ENCODE data around the gene CAMK1.
"Not testable (repeated sequence)": the region's sequence is repeated elsewhere in the genome, so short reads cannot be mapped to it uniquely, and the experiment has no call there.

Gene CAMK1

DNA sequence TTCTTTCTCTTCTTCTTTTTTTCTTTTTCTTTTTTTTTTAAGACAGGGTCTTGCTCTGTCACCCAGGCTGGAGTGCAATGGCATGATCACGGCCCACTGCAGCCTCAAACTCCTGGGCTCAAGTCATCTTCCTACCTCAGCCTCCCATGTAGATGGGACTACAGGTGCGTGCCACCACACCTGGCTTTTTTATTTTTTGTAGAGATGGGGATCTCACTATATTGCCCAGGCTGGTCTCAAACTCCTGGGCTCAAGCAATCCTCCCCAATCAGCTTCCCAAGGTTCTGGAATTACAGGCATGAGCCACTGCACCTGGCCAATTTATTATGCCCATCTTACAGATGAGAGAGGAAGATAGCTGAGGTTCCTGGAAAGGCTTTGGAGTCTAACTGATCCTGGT, 1.3 kb upstream of the CAMK1 start:
- DNase-seq (ENCODE audit: low read depth) = not testable (repeated sequence)

DNA sequence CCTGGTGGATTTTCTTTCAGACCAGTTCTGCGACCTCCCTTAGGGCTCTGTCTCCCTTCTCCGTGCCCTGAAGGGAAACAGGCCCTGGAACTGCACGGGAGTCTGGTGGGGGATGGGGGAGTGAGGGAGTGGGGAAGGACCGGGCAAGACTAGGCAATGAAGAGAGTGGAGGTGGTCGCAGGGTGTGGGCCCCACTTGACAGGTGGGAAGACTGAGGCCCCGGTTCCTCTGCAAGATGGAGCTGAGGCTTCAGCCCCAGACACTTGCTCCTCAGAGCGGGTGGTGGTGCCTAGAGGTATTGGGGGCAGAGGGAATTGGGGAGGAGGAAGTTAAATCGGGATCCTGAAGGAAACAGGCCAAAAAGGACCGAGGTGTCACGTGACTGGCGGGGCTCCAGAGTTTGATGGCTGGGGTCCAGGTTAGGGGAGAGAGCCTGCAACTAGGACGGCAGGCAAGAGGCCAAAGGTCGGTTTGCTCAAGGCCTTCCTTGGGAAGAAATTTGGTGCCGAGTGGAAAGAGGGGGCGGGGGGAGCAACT, 597 bp upstream of the CAMK1 start:
- DNase-seq (ENCODE audit: low read depth) = no peak

DNA sequence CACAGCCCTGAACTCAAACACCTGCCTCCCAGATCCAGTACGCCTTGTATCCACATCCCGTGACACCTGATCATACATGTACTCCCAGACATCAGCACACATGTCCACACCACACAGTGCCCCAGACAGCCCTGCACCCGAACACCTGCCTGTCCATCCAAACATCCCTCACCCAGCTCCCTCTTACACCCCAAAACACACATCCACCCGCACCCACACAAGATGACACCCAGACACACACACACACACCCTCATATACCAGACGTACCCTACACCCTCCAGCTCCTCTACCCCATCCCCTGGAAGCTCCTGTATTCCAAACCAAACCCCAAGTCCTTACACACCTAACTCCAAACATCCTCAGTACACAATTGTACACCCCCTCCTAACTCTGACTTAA, 735 bp downstream of the CAMK1 start:
- DNase-seq (ENCODE audit: low read depth) = no peak

DNA sequence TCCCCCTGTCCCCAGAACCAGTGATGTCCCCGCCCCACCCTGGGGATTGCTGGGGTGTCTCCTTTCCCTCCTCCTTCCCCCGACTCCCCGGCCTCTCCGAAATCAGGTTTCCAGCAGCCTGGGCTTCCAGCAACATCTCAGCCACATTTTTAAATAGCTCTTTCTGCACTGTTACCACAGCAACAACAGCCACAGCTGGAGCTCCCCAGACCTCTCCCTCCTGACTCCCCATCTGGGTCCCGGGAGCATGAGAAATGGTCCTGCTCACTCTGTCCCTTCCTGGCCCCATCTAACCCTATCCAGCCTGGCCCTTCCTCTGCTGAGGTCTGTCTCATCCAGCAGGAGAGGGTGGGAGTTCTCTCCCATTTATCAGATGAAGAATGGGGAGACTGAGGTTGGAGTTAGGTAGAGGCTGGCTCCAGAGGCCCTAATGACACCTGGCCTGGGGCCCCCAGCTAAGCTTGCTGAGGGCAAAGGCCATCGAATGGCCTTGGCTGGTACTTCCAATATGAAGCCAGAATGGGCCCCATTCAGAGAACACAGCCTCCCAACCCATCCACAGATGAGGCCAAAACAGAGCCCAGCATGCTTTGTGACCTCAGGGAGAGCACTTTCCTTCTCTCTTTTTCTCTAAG, 1.5 kb downstream of the CAMK1 start:
- DNase-seq (ENCODE audit: low read depth) = no peak

DNA sequence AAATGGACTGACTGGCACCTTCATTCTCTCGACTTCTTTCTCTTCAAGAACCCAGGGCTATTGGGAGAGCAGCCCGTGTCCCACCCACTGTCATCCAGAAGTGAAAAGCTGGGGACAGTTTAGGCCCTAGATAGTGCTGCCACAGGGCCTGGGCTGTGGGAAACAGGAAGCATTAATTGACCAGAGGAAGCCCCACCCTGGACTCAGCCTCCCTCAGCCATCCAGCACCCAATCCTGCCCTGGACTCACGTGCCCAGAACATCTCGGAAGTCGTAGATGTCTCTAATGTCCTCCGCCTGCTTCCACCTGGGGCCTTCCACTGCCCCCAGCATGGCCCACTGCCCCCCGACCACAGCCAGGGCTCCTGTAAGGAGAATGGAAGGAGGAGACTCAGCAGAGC, 2.3 kb downstream of the CAMK1 start:
- DNase-seq (ENCODE audit: low read depth) = no peak

DNA sequence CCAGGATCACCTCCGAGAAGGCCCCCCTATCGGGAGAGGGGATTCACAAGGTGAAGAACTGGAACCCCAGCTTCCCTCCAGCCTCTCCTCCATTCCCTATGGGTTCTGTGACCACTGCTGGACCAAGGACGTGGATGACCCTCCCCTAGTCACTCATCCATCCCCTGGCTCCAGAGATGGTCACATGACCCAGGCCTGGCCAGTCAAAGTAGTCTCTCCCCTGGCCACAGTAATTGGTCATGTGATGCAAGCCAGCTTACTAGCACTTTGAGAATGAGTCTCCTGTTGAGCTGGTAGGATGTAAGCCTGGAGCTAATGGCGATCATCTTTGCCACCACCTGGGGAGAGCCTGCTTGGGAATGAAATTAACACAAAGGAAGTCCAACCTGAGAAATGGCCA, 3.9 kb downstream of the CAMK1 start:
- DNase-seq (ENCODE audit: low read depth) = no peak

DNA sequence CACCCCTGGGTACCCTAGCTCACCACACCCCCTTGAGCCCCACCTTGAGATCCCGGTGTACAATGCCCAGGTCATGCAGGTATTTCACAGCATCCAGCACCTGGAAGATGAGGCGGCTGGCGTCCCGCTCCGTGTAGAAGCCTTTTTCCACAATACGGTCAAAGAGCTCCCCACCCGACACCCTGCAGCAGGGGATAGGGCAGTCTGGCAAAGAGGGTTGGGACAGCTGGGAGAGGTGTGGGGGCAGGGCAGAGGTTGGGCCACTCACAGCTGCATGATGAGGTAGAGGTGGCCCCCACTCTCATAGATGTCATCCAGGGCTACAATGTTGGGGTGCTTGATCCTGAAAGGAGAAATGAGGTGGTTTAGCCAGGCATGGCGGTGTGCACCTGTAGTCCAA, 6.9 kb downstream of the CAMK1 start:
- DNase-seq (ENCODE audit: low read depth) = no peak

DNA sequence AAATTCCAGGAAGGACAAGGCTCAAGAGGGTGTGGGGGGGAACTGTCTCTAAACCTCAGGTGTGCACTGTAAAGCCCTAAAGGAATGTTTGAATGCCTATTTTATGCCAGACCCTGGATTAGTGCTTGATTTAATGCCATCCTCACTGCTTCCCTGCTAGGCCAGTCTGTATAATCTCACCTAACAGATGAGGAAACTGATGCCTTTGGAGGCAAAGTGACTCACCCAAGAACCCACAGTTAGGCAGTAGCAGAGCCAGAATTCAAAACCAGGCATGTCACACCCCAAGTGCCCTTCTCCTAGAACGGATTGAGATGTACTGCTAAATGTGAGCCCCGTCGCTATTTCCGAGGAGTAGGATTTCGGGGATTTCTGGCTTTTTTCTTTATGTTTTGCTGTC, 7.8 kb downstream of the CAMK1 start:
- DNase-seq (ENCODE audit: low read depth) = no peak

DNA sequence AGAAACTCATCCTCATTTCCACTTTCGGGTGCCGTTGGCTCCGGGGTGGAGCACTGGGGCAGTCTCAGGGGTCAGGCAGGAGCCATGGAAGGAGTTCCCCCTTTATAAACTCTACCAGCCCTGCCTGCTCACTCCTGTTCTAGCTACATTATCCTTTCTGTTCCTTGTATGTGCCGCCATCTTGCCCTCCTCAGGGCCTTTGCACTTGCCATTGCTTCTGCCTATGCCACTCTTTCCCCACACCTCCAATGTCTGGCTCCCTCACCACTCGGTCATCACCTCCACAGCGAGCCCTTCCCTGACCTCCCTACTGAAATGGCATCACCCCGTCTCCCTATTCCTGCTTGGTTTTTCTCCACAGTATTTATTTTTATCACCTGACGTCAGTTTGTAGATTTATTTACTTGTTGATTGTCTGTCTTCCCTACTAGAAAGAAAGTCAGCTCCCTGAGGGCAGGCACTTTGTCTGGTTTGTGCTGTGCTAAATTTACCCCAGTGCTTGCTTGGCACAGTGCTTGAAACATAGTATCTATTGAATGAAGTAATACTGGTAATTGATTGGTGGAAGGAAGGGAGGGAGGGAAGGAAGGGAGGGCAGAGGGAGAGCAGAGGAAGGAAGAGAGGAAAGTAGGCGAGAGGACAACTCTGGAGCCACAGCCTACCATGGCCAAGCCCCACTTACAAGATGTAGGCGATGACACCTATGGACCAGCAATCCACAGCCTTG, 8.8 kb downstream of the CAMK1 start:
- DNase-seq (ENCODE audit: low read depth) = no peak

DNA sequence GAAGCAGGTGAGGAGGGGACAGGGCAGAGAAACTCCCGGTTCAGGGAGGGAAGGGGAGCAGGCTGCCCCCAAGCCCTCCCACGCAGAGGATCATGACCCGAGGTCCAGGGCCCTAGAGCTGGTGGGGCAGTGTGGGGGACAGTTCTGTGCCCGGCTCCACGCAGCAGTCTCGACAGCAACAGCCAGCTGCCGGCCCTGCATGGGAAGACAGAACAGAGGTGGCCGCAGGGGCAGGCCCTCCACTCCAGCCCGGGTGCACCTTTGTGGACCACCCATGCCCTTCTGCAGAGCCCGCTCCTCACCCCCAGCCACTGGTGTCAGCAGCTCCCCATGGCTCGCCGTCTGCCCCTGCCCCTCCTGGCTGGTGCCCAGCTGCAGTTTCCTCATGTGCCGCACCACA, 12.3 kb downstream of the CAMK1 start:
- DNase-seq (ENCODE audit: low read depth) = no peak

DNA sequence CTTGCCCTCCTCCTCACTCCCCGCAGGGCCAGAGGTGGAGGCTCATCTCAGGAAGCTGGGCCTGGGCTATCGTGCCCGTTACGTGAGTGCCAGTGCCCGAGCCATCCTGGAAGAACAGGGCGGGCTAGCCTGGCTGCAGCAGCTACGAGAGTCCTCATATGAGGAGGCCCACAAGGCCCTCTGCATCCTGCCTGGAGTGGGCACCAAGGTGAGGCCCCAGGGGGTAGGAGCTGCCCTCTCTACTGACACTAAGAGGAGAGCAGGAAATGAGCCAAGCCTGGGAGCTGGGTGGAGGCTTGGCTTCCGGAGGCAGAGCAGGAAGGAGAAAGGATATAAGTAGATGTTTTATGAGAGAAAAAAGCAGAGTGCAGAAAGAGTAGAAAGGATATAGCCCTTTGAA, 15.1 kb downstream of the CAMK1 start:
- DNase-seq (ENCODE audit: low read depth) = no peak

DNA sequence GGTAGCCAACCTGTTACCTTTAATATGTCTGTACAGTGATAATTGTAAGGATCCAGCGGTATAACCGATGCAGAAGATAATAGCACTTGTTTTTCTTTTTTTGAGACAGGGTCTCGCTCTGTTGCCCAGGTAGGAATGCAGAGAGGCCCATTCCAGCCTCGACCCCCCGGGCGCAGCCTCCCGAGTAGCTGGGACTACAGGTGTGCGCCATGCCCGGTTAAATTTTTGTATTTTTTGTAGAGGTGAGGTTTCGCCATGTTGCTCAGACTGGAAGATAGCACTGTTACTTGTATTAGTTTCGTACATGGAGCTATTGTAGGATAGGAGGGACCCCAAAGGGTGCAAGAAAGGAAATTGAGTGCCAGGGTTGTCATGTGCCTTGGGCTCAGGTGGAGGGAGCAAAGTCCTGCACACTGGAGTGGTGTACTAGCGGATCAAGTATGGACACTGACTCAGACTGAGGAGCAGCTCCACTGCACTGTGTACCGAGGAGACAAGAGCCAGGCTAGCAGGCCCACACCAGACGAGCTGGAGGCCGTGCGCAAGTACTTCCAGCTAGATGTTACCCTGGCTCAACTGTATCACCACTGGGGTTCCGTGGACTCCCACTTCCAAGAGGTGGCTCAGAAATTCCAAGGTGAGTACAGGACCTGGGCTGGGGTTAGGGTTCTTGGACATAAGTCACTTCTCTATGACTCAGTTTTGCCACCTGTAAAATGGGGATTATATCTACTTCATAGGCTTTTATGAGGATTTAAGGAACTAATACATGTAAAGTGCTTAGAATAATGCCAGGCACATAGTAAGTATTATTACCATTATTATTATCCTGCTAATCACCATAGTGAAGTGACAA, 19.0 kb downstream of the CAMK1 start:
- DNase-seq (ENCODE audit: low read depth) = no peak

DNA sequence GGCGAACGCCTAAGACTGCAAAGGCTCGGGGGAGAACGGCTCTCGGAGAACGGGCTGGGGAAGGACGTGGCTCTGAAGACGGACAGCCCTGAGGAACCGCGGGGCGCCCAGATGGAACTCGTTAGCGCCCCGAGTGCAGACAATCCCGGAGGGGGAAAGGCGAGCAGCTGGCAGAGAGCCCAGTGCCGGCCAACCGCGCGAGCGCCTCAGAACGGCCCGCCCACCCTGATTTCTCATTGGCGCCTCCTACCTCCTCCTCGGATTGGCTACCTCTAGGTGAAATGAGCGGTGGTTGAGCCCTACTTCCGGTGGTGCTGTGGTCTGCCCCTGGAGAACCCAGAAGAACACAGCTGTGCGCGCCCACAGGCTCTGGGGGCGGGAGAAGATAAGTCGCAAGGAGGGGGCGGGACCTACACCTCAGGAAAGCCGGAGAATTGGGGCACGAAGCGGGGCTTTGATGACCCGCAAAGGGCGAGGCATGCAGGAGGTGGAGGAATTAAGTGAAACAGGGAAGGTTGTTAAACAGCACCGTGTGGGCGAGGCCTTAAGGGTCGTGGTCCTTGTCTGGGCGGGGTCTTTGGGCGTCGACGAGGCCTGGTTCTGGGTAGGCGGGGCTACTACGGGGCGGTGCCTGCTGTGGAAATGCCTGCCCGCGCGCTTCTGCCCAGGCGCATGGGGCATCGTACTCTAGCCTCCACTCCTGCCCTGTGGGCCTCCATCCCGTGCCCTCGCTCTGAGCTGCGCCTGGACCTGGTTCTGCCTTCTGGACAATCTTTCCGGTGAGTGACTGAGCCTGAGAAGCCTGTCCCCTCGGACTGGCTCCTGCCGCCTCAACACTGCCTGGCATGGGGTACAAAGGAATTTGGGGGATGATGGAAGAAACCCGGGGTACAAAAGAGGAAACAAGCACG, 19.8 kb downstream of the CAMK1 start, which contains the start of gene OGG1:
OGG1 (plus strand) TSS at position 308 of the 911 bp plus-strand sequence; CDS start at position 643, 335 bp downstream.
- DNase-seq (ENCODE audit: low read depth) = peak; percentile 93

DNA sequence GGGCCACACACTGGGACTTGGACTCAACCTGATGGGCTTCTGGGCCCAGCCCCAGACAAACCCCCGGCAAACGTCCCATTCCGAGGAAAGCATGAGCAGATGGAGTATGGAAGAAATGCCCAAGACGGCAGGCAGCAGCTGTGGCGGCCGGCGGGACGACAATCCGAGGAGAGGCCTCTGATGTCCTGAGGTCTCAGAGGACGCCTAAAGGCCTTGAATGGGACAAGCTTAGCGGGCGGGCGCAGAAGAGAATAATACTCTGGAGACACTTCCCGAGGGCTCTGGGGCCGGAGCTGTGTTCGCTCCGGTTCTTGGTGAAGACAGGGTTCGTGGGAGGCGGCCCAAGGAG, 20.5 kb downstream of the CAMK1 start:
- no peak for DNase-seq (ENCODE audit: low read depth)

DNA sequence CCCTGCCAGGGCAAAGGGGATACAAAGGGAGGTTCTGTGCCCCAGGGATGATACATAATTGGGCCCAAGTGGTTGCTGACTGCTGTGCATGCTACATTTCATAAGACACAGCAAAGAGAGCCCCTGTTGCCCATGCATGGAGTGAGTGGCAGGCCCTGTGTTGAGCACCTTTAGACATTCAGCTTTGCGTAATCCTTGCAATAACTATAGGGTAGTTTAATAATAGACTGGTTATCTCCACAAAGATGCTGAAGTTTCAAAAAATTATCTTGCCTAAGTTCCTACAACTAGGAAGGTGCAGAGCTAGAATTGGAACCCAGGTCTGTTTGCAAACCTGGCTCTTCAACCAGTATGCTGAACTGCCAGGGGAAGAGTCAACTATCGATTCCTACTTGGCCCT, 21.7 kb downstream of the CAMK1 start:
- no peak for DNase-seq (ENCODE audit: low read depth)

DNA sequence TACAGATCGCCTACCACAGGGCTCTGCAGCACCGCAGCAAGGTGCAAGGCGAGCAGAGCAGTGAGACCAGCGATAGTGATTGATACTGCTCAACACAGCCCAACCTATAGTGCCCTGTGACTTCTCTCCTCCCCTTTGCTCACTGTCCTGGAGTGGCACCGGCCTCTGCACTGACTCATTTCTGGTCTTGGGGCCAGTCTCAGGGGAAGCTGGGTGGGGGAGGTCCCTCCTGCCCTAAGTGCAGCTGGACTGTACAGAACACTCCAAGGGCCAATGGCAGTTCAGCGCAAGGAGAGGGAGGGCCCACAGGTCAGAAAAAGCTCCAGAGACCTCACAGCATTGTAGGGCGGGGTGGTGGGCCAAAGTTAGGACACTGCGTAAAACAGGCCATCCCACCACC, 22.5 kb downstream of the CAMK1 start:
- no peak for DNase-seq (ENCODE audit: low read depth)

DNA sequence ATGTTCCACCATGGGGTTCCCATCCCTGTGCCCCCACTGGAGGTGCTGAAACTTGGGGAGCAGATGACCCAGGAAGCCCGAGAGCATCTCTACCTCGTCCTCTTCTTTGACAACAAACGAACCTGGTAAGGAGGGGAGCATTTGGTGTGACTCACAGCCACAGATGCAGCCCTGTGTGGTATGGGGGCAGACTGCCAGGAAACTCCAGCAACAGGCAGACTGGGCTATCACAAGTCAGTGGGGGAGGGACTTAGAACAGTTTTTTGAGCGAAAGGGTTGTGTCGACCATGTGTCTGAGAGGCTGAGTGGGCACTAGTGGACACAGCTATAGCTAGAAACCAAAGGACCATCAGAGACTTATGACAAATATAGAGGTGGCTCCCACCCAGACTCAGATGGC, 23.4 kb downstream of the CAMK1 start:
- DNase-seq (ENCODE audit: low read depth) = peak; percentile 68

DNA sequence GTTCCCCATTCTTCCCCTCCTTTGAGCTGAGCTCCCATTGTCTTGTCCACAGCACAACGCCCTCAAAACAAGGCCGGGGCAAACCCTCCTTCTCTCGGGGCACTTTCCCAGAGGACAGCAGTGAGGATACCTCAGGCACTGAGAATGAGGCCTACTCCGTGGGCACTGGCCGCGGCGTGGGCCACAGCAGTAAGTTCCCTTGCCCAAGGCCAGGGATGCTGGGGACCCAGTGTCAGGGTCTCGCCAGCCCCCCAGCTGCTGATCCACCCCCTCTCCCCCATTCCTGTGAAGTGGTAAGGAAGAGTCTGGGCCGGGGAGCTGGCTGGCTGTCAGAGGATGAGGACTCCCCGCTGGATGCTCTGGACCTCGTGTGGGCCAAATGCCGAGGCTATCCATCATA, 24.2 kb downstream of the CAMK1 start:
- no peak for DNase-seq (ENCODE audit: low read depth)

DNA sequence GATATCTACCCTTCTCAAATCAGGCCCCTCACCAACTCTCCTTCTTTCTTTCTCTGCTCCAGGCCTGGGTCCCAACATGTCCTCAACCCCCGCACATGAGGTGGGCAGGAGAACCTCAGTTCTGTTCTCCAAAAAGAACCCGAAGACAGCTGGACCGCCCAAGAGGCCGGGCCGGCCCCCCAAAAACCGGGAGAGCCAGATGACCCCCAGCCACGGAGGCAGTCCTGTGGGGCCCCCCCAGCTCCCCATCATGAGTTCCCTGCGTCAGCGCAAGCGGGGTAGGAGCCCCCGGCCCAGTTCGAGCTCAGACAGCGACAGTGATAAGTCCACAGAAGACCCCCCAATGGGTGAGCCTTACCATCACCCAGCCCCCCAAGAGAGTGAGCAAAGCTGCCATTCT, 25.6 kb downstream of the CAMK1 start:
- no peak for DNase-seq (ENCODE audit: low read depth)

DNA sequence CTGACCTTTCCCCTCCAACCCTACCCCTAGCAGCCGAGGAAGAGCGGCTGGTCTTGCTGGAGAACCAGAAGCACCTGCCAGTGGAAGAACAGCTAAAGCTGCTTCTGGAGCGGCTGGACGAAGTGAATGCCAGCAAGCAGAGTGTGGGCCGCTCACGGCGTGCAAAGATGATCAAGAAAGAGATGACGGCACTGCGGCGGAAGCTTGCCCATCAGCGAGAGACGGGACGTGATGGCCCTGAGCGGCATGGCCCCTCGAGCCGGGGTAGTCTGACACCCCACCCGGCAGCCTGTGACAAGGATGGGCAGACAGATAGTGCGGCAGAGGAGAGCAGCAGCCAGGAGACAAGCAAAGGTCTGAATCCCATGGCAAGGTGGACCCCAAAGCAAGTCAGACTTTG, 26.2 kb downstream of the CAMK1 start:
- no peak for DNase-seq (ENCODE audit: low read depth)

DNA sequence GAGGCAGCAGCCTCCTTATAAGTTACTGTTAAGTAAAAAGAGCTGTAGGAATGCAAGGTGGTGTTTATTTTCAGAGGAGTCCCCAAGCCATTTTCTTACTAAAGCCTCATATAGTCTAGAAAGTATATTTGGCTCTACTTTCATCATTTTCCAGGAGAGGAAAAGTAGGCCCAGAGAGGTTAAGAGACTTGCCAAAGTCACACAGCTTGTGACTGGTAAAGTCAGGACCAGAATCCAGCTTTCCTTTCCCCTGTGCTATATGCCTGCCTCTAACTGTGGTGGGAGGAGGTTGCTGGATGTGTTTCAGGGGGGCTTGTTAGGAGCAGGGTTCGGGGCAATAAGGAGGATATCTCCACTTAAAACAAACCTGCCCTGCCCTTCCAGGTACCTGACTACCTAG, 27.2 kb downstream of the CAMK1 start:
- no peak for DNase-seq (ENCODE audit: low read depth)

DNA sequence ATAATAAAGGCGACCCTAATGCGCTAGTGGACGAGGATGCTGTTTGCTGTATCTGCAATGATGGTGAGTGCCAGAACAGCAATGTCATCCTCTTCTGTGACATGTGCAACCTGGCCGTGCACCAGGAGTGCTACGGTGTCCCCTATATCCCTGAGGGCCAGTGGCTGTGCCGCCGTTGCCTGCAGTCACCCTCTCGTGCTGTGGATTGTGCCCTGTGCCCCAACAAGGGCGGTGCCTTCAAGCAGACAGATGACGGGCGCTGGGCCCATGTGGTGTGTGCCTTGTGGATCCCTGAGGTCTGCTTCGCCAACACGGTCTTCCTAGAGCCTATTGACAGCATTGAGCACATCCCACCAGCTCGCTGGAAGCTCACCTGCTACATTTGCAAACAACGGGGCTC, 30.6 kb downstream of the CAMK1 start:
- DNase-seq (ENCODE audit: low read depth) = no peak

Data from HS-5 (cell line).